SK-N-MC (cell line): ENCODE data around the gene ABCB4.

ENCODE experiments used
- EZH2 ChIP-seq: fragments of 200-600 bp; sonication (generic); IDR thresholded peaks from one replicate; pipeline ENCODE4 v1.6.1; 2017; ENCODE audit warnings: antibody characterized with exemption
- POLR2AphosphoS5 ChIP-seq: IDR thresholded peaks from 2 replicates; pipeline ENCODE4 v1.6.1; 2012; ENCODE audit warnings: mild to moderate bottlenecking, low read depth, low read length, borderline replicate concordance

DNA sequence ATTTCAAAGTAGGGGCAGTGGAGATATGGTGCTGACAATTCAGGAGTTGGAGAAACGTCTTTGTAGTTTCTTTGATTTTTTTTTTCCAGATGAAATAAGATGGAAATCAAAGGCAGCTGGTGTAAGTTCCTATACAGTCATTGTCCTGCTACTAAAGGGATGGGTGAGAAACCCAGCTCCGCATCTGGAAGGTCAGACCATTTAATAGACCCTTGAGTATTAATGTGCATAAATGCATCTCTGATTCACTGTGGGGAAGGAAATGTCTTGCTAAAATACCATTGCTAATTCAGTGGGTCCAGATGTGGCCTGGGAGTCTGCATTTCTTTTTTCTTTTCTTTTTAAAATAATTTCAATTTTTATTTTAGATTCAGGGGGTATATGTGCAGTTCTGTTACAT lies 15.5 kb downstream of the ABCB4 start:
- no peak for TF ChIP-seq EZH2
- no peak for TF ChIP-seq POLR2AphosphoS5
